HG03135 (cell line): ENCODE data around the gene SLC16A11.
A peak's percentile ranks its signal among the peaks of the same experiment; 100 is the strongest.
"Not testable (repeated sequence)": the region's sequence is repeated elsewhere in the genome, so short reads cannot be mapped to it uniquely, and the experiment has no call there.

Experiments
- ATAC-seq: cut with Tn5 transposase; IDR thresholded peaks from one replicate; pipeline ENCODE4 v1.9.1; 2021; ENCODE audit warnings: mild to moderate bottlenecking, moderate library complexity; ENCODE audit not compliant: unreplicated experiment

Gene SLC16A11

DNA sequence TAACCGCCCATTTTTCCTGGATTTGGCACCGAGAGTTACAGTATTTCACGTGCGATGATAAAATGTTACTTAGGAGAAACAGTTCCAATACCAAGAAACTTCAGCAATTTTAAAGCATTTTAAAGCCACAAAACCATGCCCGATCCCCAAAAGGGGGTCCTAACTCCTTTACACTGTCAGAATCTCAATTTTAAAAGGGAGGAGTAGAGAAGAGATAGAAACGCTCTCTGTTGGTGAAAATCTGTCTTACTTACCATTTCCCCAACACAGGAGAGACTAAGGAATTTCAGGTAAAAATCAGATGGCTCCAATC lies 32.0 kb downstream of the SLC16A11 start:
- no peak for ATAC-seq

- ATAC-seq, result no peak
These were observed 32.5 kb downstream of the SLC16A11 start for GRCh38 chr17:7011415-7011814.

DNA sequence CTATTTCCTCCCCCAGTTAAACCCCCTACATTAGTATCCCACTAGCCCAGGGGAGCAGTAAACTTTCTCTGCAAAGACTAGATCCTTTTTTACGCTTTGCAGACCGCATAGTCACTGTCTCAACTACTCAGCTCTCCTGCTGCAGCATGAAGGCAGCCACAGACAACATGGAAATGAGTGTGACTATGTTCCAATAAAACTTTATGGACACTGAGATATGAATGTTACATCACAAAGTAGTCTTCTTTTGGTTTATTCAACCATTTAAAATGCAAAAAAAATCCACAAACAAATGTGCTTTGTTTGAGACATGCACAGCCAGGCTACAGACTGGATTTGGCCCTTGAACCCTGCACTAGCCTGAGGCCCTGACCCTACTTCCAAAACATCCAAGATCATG lies 33.4 kb downstream of the SLC16A11 start:
- ATAC-seq, result no peak

DNA sequence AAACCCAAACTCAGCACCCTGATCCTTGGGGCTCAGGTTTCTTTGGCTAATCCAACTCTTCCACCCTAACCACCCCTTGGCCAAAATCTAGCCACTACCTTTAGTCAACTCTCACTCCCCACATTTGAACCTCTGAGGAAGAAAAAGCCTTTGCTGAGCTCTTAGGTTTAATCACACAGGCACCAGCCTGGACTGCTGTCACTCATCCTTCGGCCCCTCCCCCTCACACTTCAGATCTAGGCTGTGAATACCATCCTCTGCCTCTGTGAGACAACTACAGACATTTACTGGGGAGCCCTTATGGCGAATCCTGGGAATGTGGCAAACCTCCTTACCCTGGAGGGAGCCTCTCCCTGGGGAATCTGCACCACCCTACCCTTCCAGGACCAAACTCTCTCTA lies 36.7 kb downstream of the SLC16A11 start:
- no peak for ATAC-seq

DNA sequence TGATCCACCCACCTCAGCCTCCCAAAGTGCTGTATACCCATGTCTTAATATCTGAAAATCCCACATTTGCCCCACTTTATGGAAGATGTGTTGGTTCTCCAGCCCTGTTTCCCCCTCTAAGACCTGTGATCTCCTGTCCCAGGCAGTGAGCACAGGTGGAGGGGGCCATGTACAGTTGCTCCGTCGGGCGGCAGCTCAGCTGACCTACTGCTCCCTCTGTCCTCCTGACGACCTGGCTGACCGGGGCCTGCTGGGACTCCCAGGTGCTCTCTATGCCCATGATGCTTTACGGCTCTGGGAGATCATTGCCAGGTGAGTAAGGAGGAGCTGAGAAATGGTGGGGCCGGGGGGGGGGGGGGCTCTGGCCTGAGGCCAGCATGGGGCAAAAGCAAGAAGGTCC lies 38.2 kb downstream of the SLC16A11 start:
- no peak for ATAC-seq

GRCh38 chr17:7004398-7005253 lies 39.3 kb downstream of the SLC16A11 start:
- ATAC-seq, result peak; percentile 73

DNA sequence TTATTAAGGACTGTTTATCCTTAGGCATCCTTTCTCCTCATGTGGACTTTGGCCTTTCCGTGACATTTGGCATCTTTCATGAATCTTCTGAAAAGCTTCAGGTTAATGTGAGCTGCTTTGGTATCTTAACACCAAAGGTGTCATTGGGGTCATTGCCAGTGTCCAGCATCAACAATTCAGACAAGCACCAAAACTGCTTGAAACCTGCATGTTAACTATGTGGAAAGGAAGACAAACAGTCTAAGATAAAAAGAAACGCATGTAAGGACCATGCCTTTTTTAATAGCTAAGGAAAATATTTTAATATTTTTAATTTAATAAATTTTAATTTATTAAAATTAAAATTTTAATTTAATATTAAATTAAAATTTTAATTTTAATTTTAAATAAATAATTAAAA lies 40.1 kb downstream of the SLC16A11 start:
- no peak for ATAC-seq

DNA sequence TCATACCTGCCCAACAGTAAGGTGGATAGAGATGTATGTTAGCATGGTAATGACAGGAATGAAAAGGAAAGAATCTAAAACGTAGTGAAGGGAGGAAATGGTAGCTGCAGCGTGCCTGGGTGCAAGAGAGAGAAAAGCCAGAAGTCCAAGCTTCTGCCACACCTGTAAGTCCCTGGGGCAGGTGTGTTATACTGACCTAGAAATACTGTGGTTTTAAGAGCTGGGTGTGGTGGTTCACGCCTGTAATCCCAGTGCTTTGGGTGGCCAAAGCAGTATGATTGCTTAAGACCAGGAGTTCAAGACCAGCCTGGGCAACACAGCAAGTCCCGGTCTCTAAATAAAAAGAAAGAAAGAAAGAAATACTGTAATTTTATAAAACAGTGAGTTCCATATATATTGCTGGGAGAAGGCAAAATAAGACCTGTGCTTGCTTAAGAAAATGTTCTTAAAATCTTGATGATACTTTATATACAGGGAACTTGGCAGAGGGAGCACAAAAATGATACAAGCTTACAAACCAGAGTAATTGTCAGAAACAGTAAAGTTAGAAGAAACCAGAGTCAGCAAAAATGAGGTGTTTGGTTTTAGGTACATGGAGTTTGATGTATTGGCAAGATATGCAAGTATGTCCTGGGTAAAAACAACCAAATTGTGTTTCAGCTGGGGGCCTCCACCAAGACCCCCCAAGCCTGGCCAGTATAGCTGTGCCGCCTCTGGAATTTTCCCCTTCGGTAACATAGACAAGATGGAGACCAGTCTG lies 41.4 kb downstream of the SLC16A11 start:
- no peak for ATAC-seq

DNA sequence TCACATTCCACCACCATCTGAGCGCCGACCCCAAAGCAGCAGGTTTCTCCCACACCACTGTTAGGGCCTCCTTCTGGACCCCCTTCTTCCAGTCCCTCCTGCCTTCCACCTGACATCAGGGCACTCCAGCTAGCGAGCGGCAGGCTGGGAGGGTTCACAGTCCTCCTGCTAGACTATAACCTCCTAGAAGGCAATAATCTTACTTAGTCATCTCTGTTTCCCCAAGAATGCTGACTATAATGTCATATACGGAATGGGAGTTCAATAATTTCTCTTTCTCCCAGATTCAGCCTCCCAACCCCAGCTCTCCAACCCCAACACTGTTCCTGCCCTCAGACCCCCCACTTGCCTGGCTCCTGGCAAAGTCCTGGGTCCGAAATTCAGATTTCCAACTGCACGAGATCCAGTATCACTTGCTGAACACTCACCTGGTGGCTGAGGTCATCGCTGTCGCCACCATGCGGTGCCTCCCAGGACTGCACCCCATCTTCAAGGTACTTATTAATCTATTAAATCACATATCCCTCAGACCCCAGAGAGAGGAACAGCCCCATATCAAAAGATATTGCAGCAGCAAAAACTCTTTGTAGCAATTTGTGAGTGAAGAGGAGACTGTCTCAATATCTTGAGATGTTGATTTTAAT lies 42.5 kb downstream of the SLC16A11 start:
- ATAC-seq, result no peak

GRCh38 chr17:6998855-6999508 lies 44.9 kb downstream of the SLC16A11 start:
- no peak for ATAC-seq

DNA sequence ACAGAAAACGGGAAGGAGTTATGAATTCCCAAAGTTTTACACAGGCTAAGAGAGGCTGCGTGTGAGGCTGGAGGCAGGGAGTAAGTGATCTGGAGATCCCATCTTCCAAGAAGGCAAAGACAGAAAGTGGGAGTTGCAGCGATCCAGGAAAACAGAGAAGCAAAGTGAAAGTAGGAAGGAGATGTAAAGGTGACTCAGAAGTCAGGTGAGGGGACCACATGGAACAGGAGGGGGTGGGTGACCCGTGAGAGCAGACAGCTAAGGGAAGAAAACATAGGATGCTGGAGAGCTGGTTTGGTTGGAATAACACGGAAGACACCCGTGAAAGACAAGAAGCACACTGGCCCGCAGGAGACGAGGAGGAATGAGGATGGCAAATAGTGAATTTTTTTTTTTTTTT lies 46.7 kb downstream of the SLC16A11 start:
- no peak for ATAC-seq

GRCh38 chr17:6996256-6997011 lies 47.5 kb downstream of the SLC16A11 start:
- no peak for ATAC-seq

GRCh38 chr17:6995500-6996255 lies 48.2 kb downstream of the SLC16A11 start, which contains the start of gene ALOX12:
TSS of gene ALOX12 (plus strand) at chr17:6996049. CDS start at chr17:6996118, 69 bp downstream.
- no peak for ATAC-seq

GRCh38 chr17:6994666-6995256 lies 49.1 kb downstream of the SLC16A11 start:
- no peak for ATAC-seq

- no peak for ATAC-seq
These were observed 49.7 kb downstream of the SLC16A11 start for GRCh38 chr17:6994118-6994598.

- ATAC-seq, result not testable (repeated sequence)
These were observed 50.3 kb downstream of the SLC16A11 start for GRCh38 chr17:6993613-6994056.
